Right kidney (tissue), 9 donors: ENCODE results near the gene FBXO41.
A peak's percentile ranks its signal among the peaks of the same experiment; 100 is the strongest.

ENCODE experiments used
- DNase-seq: peaks from one replicate; pipeline ENCODE4 v3.0.0-alpha.2; 2016
- long read RNA-seq, 8 donors: transcript quantifications; one replicate each; lab custom pipeline, GENCODE V29; 2026

The FBXO41 gene, protein sequence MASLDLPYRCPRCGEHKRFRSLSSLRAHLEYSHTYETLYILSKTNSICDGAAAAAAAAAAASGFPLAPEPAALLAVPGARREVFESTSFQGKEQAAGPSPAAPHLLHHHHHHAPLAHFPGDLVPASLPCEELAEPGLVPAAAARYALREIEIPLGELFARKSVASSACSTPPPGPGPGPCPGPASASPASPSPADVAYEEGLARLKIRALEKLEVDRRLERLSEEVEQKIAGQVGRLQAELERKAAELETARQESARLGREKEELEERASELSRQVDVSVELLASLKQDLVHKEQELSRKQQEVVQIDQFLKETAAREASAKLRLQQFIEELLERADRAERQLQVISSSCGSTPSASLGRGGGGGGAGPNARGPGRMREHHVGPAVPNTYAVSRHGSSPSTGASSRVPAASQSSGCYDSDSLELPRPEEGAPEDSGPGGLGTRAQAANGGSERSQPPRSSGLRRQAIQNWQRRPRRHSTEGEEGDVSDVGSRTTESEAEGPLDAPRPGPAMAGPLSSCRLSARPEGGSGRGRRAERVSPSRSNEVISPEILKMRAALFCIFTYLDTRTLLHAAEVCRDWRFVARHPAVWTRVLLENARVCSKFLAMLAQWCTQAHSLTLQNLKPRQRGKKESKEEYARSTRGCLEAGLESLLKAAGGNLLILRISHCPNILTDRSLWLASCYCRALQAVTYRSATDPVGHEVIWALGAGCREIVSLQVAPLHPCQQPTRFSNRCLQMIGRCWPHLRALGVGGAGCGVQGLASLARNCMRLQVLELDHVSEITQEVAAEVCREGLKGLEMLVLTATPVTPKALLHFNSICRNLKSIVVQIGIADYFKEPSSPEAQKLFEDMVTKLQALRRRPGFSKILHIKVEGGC
- long read RNA-seq, donor 1 = 0 reads
- long read RNA-seq, donor 2 = 0 reads
- long read RNA-seq, donor 3 = 0 reads
- long read RNA-seq, donor 4 = 0 reads
- long read RNA-seq, donor 5 = 0 reads
- long read RNA-seq, donor 6 = 0 reads
- long read RNA-seq, donor 7, full-length matches to known transcripts = 1 of 1 reads
- long read RNA-seq, donor 7, partial matches to known transcripts = 0 of 1 reads
- long read RNA-seq, donor 7, other reads (novel, unspliced or antisense) = 0 of 1 reads
- long read RNA-seq, donor 8 = 0 reads

DNA sequence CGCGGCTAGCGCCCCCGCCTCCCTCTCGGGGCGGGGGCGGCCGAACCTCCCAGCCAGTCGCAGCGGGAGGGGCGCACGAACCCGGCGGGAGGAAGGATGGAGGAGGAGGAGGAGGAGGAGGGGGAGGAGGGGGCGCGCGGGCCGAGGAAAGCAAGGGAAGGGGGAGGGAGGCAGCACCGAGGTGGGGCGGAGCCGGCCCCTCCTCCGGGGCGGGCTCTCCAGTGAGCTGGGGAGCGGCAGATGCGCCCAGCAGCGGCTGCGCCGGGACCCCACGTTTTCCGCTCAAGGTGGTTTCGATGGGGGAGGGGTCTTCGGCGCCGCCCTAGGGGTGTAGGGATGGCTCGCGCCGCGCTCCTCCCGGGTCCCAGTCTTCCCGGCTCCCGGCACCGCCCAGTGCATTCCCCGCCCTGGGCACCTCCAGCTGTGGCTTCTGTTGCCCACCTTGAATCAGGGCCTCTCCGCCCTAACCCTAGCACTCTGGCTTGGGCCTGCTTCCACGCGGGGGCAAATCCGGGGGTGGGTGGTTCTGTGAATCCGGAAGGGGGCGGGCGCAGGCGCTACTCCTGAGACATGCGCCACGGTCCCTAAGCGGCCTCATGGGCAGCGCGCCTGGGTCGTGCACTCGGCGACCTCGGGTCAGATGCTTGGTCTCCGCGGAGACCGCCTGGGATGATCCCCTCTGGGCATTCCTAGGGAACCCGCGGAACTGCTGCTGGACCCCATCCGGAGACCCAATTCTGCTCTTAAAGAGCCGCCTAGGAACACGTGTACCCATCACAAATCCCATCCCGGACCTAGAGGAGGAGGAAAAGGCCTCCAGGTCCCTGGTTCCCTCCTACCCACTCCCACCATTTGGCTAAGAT is at the start of gene FBXO41:
Gene FBXO41 (minus strand): TSS at position 183 of the 863 bp plus-strand sequence. CDS start 14,848 bp downstream, outside the sequence.
- no peak for DNase-seq

DNA sequence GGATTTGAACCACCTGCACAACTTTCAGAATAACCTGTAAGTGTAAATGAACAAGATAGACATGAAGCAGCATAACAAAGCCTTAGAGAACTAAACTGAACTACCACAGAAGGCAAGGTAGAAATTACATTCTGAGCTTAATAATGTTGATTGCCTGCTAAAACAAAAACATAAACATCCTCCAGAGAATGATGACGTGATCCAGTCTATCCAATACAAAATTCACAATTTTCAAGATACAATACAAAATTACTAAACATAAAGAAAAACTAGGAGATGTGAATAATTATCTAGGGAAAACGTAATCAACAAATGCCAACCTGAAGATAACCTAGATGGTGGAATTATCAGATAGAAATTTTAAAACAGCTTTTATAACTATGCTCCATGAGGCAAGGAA is 49.8 kb upstream of the FBXO41 start:
- DNase-seq = no peak

DNA sequence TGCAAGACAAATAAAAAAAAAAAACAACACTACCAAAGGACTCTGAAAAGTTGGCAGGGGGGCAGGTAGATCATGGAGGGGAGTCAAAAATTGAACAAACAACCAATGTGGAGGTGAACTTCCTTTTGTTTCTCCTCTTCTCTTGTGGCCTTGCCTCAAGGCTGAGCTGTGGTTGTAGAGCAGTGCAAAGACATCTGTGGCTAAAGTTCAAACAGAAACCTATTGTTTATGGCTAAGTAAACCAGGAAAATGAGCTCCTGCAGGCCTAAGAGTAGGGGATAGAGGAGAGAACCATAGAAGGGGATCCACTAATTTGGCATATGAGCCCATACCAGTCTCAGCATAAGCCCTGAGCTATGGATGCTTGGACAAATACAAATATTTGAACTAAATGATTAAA is 49.3 kb upstream of the FBXO41 start:
- no peak for DNase-seq

DNA sequence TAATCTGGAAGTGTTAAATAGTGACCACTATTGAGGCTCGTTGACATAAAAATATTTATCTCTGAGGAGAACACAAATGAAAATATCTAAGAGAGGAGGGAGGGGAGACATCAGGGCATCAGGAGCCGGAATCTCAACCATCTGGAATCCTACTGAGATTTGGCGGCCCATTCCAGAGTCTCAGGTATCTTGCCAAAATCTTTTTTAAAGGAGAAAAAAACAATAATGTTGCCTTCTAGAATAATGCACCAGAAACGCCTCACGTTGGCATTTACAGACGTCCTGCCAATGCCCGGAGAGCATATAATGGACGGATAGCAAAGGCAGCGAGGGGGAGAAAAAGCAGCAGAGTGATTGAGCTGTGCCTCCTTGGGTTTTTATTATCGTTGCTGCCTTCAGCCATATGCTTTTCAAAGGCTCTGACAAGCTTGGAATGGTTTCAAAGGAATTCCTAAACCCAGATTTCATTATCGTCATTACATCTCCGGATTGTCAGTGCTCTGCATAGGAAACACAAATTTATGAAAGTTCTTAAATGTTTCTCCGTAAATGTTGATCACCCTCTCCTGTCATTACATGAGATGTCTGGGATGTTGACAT is 39.9 kb upstream of the FBXO41 start:
- no peak for DNase-seq

DNA sequence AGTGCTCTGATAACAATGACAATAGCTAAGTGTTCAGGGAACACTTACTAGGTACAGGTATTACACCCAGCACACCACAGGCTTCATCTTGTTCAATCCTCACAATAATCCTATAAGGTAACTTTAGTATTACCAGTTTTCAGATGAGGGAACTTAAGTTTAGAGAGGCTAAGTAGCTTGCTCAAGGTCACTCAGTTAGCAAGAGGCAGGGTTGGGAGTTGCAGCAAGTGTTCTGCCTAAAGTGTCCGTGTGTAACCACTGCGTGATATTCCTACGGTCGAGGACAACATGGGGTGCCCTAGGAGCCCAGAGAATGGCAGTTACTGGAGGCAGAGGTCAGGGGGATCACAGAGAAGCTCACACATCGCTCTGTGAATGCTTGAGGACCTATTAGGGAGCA is 39.3 kb upstream of the FBXO41 start:
- no peak for DNase-seq

DNA sequence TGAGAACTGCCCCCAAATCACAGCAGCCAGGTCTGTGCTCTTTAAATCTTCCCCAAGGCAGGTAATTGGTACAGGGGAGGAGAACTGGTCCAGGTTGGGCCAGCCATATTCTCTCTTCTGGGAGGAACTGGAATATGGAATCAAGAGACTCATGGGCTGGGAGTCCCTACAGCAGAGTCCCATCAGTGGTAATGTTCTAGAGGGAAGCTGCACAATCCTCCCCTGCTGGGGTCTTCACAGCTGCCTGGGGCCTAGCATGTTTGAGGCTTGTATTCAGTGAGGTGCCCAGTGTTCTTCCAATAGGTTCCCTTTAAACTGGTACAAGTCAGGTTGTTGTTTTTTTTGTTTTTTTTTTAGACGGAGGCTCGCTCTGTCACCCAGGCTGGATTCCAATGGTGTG is 30.2 kb upstream of the FBXO41 start:
- no peak for DNase-seq

DNA sequence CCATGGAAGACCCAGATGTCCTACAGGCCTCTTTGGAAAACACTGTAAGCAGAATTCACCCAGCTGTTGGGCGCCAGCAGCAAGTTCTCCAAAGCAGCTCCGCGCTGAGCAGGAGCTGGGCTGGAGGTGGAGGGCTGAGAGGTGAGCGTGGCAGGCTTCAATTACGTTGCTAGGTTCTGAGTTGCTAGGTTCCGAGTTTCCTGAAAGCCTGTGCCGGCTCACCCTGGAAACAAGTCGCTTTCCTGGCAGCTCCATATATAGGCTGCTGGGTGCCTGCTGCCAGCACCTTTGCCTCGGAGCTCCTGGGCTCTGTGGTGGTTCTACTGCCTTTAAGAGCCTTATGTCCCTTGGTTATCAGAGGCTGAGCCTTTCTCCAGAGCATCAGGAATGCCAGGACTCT is 23.4 kb upstream of the FBXO41 start:
- DNase-seq = no peak

DNA sequence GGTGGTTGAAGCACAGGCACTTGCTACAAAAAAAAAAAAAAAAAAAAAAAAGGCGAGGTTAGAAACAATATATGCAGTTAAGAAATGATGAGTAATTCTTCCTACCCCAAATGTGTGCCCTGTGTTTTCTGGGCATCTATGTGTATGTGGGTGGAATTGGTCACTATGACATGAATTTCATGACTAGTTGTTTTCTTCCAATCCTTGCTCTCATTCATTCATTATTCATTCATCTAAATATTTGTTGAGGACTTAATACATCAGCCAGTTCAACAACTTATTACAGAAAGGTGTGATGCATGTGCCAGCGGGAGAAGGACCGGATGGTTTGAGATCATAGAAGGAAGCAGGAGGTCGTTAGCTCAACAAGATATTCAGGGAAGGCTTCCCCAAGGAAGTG is 17.4 kb upstream of the FBXO41 start:
- DNase-seq = no peak

DNA sequence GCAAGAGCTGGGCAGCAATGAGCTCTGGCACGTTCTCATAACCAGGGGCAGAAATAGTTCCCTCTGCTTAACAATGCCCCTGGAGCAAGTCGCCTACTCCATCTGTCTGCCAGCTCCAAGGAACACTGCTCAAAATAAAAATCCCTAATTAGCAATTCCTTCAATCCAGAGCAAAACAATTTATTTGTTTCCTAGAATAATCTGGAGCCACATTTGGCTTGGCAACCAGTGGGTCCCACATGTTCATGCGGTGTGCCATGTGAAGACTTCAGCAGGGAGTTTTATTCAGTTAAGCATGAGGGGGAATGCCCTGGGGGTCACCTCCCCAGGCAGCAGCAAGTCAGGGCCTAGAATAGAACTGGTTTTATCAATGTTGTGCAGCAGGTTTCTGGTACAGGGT is 16.6 kb upstream of the FBXO41 start:
- no peak for DNase-seq

DNA sequence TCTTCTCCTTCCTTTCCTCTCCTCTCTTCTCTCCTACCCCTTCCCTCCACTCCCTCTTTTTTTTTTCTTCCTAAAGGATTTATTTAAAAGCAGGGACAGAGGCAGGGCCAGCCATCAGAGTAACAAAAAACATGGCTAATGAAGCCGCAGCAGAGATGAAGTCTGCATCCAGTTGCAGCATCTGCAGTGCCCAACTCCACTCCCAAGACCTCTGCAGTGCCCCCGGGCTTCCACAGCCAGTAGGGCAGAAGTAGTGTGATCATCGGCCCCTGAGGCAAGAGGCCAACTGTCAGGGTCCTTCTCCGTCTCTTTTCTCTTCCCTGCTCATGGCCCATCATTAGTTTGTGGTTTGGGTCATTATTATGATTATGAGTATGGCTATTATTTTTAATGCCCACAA is 13.3 kb upstream of the FBXO41 start:
- no peak for DNase-seq

DNA sequence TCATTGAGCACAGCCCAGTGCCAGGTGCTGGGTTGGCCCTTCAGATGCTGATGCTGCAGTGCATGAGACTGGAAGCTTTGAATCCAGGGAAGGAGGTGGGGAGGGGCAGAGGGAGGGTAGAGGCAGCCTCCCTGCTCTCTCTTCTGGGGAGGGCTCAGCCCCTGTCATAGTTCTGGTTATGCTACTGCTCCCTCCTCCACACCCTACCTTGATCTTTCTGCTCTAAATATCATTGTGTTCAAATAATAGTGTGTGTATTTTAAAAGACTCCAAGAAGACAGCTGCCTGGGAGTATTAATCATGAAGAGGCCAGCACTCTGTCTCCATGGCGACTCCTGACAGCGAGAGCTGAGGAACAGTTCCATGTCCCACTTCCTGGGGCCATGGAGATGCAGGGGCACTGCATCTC is 12.9 kb upstream of the FBXO41 start:
- DNase-seq = no peak

DNA sequence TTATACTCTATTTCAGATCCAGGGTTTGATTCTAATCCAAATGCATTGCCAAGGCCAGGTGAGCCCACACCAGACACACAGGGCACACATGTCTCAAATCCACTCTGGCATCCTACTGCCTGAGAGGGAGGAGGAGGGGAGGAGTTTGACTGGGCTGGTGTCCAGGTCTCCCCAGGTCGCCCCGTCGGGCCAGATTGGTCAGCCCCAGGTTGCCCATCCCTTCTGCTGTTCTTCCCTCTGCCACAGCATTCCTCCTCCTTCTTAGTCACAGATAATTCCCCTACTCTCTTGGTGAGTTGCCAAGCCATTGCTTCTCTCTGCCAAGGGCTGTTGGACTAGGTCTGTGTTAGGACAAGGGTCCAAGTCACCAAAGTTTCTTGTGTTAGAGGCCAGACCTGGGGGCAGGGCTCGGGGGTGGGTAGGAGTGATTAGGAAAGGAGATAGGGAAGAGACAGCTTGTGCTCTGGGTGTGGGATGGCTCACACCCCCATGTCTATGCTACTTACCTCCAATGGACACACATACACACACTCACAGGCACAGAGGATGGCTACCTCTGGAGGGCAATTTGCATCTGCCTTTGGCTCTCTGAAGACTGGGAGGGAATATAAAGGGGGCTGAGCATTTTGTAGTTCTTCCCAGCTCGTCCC is 11.6 kb upstream of the FBXO41 start:
- no peak for DNase-seq

DNA sequence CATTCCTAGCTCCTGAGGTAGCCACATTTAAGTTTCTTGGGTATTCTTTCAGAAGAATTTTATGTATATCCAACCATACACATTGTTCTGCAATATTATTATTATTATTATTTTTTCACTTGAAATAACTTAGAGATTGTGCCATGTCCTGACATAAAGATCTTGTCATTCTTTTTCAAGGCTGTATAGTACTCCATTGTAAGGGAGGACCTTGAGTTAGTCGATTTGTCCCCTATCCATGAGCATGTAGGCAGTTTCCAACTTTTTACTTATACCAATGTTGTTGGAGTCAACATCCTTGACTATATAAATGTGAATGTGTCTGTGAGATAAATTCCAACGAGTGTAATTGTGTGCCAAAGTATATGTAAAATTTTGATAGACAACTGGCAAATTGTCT is 10.0 kb upstream of the FBXO41 start:
- DNase-seq = no peak

DNA sequence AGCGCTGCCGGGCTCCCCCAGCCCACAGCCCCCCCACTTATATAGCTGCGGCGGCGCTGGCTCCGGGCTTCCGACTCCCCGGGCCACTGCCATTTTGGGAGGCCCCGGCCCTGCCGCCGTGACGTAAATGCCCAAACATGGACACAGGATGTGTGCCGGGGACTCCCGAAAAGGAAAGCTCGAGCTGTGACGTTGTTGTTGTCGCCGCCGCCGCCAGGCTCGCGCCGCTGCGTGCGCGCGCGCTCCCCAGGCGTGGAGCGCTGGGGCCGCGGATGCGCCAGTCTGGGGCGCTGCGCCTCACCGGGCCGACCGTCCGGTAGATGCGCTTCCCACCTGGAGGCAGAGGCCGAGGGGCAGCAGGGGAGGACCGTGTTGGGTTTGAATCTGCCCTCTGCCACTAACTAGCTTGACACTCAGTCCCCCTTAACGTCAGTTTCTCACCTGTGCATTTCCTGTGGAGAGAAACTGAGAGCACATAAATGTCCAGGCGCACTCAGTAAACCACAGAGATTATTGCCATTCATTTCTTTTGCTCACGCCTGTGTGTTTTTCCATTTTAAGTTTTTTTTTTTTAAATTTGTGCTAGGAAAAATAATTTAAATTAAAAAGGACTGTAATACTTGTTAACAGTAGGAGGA is 9.4 kb upstream of the FBXO41 start, which contains the start of gene EGR4:
Gene EGR4 (minus strand): TSS at position 15 of the 638 bp plus-strand sequence. CDS start 231 bp downstream, outside the sequence.
- peak; percentile 47 for DNase-seq

DNA sequence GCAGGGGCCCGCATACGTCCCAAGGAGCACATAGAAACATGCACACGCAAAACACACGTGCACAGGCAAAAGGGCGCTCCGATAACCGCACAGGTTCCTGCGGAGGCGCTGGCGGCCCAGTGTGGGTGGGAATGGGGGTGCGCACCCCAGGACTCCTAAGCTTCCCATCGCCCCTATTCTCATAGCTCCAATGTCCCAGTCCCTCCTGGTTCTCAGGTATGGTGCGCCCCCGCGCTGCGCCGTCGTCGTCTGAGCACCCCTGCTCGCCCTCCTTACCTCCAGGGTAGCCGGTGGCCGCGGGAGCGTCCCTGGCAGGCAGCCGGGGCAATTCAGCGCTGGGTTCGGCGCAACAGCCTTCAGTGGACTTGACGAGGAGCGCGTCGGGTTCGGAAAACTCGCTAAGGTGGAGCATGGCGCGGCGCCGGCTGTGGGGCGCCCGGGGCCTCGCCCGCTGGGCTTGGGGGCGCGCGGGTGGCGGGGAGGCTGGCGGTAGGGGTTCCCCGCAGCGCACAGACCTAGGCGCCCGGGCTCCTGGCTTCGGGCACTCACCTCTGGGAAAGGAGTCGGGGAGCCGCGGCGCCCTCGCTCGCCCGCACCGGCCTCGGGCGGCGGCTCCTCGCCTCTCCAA is 8.7 kb upstream of the FBXO41 start:
- peak; percentile 16 for DNase-seq

DNA sequence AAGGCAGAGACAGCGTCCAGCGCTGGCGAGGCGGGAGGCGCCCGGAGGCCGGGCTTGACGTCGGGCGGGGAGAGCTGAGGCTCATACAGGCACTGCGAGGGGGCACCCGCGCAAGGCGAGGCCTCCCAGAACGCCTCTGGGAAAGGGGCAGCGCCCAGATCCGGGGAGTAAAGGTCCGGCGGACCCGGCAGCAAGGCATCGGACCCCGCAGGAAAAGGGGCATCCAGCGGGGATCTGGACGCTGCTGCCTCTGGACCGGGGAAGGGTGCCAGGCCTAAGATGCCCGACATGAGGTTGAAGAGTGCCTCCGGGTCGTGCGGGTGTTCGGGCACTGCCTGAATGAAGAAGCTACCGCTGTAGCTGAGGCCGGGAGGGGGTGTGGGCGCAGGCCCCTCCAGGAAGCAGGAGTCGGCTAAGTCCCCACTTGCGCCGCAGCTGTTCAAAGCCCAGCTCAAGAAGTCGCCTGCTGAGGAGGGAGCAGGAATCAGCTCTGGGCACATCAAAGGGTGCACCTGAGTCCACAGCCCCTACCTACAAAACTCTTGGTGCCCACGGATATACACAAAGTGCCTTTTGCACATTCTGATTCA is 8.1 kb upstream of the FBXO41 start:
- DNase-seq = no peak

DNA sequence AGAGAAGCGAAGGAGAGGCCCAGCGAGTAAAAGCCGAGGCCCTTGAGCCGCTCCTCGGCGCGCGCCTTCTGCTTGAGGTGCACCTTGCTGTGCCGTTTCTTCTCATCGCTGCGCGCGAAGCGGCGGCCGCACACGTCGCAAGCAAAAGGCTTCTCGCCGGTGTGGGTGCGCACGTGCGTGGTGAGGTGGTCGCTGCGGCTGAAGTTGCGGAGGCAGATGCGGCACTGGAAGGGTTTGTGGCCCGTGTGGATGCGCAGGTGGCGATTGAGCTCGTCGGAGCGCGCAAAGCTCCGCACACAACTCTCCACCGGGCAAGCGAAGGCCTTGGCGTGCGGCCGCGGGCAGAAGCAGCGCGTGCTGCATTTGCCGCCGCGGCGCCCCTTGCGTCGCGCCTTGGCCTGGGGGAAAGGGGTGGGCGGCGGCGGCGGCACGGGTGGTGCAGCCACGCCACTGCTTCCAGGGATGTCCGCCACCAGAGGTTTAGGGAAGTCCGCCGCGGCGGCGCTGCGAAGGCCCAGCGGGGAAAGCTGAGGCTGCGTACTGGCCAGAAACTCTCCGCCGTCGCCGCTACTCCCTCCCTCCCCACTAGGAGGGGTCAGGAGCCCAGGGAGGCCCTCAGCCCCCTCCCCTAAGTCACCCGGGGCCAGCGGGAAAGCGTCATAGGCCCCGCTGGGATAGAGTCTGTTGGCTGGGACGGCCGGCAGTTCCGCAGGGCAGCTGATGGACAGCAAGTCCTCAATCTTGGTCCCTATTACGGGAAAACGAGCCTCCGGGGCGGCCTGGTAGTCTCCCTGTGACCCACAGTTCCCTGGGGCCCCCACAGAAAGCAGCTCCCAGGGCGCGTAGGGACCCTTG is 7.4 kb upstream of the FBXO41 start:
- DNase-seq = peak; percentile 88

DNA sequence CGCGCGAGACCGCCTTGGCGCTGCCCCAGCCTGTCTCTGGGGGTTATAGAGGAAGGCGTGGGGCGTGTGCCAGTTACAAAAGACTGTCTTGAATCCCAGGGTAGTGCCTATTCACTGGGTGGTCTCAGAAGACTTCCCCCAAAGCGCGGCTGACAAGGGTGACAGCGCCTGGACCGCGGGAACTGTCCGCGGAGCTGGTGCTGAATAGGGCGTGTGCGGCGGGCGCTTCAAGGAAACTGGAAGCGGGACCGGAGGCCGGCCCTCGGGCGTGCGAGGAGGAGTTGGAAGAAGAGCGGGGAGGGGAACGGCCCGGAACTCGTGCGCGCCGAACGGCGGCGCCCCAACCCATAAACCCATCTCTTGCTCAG is 6.8 kb upstream of the FBXO41 start:
- DNase-seq = peak; percentile 88
